WTC11 (cell line): ENCODE measurements around the gene ZNF724.

Experiments
- CTCF ChIP-seq: fragments of 200-600 bp; IDR thresholded peaks from 2 replicates; pipeline ENCODE4 v1.8.0; 2022; ENCODE audit warnings: antibody characterized with exemption
- ESRRA ChIP-seq: sonication (generic); formaldehyde crosslinking; IDR thresholded peaks from 2 replicates; pipeline ENCODE4 v1.8.1; 2022; ENCODE audit warnings: mild to moderate bottlenecking, missing genetic modification reagents, borderline replicate concordance
- GRHL2 ChIP-seq: fragments of 250-450 bp; sonication (Bioruptor Pico); IDR thresholded peaks from 2 replicates; pipeline ENCODE4 v1.8.0; 2022; ENCODE audit warnings: mild to moderate bottlenecking, moderate library complexity; ENCODE audit not compliant: insufficient replicate concordance, severe bottlenecking
- PRDM15 ChIP-seq: sonication (generic); formaldehyde crosslinking; IDR thresholded peaks from 2 replicates; pipeline ENCODE4 v1.8.0; 2022; ENCODE audit warnings: missing genetic modification reagents
- USF1 ChIP-seq: sonication (generic); formaldehyde crosslinking; IDR thresholded peaks from 2 replicates; pipeline ENCODE4 v1.8.0; 2022; ENCODE audit warnings: mild to moderate bottlenecking, missing genetic modification reagents

GRCh38 chr19:23263870-23264590, 13.8 kb upstream of the ZNF724 start:
- TF ChIP-seq USF1 (CRISPR knock-in tag) (no peak), CTCF (no peak), PRDM15 (CRISPR knock-in tag) (no peak), GRHL2 (CRISPR knock-in tag) (no peak), ESRRA (CRISPR knock-in tag) (no peak)
